ENCODE data around the gene CCDC85C. TPM values are rescaled to one million over a fixed set of nuclear protein-coding genes. Genes with fewer than 3 reads are reported as not detected.

The CCDC85C gene
- total RNA-seq, 1 experiment from 2014 or later = 33.2 TPM

- Histone ChIP-seq H4K91ac (ENCODE audit: insufficient read length, low read depth, low read length) (no peak overlapping the region), H3K4me1 (ENCODE audit: insufficient read depth, low read length) (peaks cover 6% of the 10 kb centered on the region; the same call in 1 of the 2 replicates), H3K79me1 (ENCODE audit: insufficient read depth, low read depth, low read length, poor library complexity, severe bottlenecking) (no peaks in the 10 kb centered on the region), H3K4me2 (ENCODE audit: insufficient read depth, insufficient read length, low read length) (no peak overlapping the region), H3K56ac (ENCODE audit: insufficient read length, low read depth, low read length) (no peak overlapping the region), H3K18ac (ENCODE audit: insufficient read length, low read depth, low read length) (peak overlapping the region; percentile 18), H2BK20ac (ENCODE audit: low read depth, low read length, poor library complexity, severe bottlenecking) (no peak overlapping the region), H2BK120ac (ENCODE audit: low read depth, low read length, poor library complexity, severe bottlenecking) (no peak overlapping the region), H3K9ac (ENCODE audit: extremely low read depth, insufficient read length, low read length) (no peak overlapping the region), H2BK15ac (ENCODE audit: low read depth, low read length) (no peak overlapping the region), H3K14ac (ENCODE audit: insufficient read depth, low read length) (no peak overlapping the region), H3T11ph (ENCODE audit: low read length) (no peak overlapping the region), H4K8ac (replicated peaks; ENCODE audit: insufficient read length, low read depth, low read length) (no peak overlapping the region), H3K9me3 (ENCODE audit: control insufficient read depth, low read depth, low read length) (no peaks in the 10 kb centered on the region), H3K4ac (ENCODE audit: low read depth, low read length) (no peak overlapping the region), H2BK12ac (ENCODE audit: insufficient read length, low read depth, low read length) (no peak overlapping the region), H3K27ac (ENCODE audit: insufficient read length, low read depth, low read length) (peak overlapping the region; percentile 2), H4K20me1 (ENCODE audit: control insufficient read depth, insufficient read depth, insufficient read length) (no peaks in the 10 kb centered on the region), H3K27me3 (ENCODE audit: insufficient read depth, low read length) (no peaks in the 10 kb centered on the region), H2AK5ac (ENCODE audit: insufficient read length, low read length) (no peak overlapping the region), H3K23me2 (ENCODE audit: insufficient read length, low read depth, low read length, poor library complexity, severe bottlenecking) (no peaks in the 10 kb centered on the region), H4K5ac (ENCODE audit: insufficient read length, low read depth, low read length) (no peak overlapping the region), H3K79me2 (ENCODE audit: insufficient read depth, low read length) (no peaks in the 10 kb centered on the region), H3K23ac (ENCODE audit: insufficient read length, low read depth, low read length) (no peak overlapping the region), H2BK5ac (ENCODE audit: insufficient read length, low read length) (no peak overlapping the region), H2AFZ (ENCODE audit: low read length) (no peak overlapping the region)
- H3K4me3 Mint-ChIP-seq = peak overlapping the region; percentile 30 to 38; a peak in 2 of 5 replicates
- H3K9me3 Mint-ChIP-seq = no peaks in the 10 kb centered on the region
- TF ChIP-seq CTCF (conservative IDR thresholded peaks at IDR 0.05) = peak; percentile 49; the same call in 2 of the 3 replicates
- peaks cover 23 to 91% (median 80%) of the 10 kb centered on the region in 3 experiments; a peak in 6 of 7 replicates for H3K36me3 Mint-ChIP-seq (ENCODE audit: insufficient read depth in 1 of 3, low read depth in 3 of 3)
- H3K27ac Mint-ChIP-seq = peak overlapping the region in 1 of 3 experiments; percentile 92; a peak in 3 of 7 replicates
- H3K27me3 Mint-ChIP-seq (ENCODE audit: low read depth) = no peaks in the 10 kb centered on the region
- no CpG with 5 or more reads among the region's 14 CpGs for WGBS (ENCODE audit: extremely low coverage, insufficient read length, low lambda C conversion rate)
- H3K4me1 Mint-ChIP-seq = peaks cover 7 to 19% of the 10 kb centered on the region in 2 experiments
- DNase-seq = peak; percentile 87
These were observed 101.0 kb downstream of the CCDC85C start for GRCh38 chr14:99502989-99503421.
